Right renal cortex interstitium (tissue), 3 donors: ENCODE data around the gene DIP2C. TPM values are rescaled to one million over a fixed set of nuclear protein-coding genes. Genes with fewer than 3 reads are reported as not detected.
"Not testable (repeated sequence)": the region's sequence is repeated elsewhere in the genome, so short reads cannot be mapped to it uniquely, and the experiment has no call there.

ENCODE experiments used
- DNase-seq, 3 donors: peaks; one replicate each; pipeline ENCODE4 v3.0.0-alpha.2; 2013; ENCODE audit warnings: low read depth in 3 of 3, low spot score in 2 of 3
- polyA plus RNA-seq, 3 donors: library from polyadenylated mRNA; unstranded; fragments of 120-200 nt; gene quantifications; one replicate each; pipeline ENCODE4 v1.2.1, GENCODE V29; 2013; ENCODE audit not compliant: insufficient read length in 3 of 3

DIP2C gene
- polyA plus RNA-seq, 3 donors, result 19.2 to 22.3 (median 21.0) TPM

- DNase-seq, result no peak
Measured at GRCh38 chr10:412109-412508, 277.4 kb downstream of the DIP2C start.

GRCh38 chr10:411603-412002 is 277.9 kb downstream of the DIP2C start:
- DNase-seq, result no peak

GRCh38 chr10:409408-410040 is 279.9 kb downstream of the DIP2C start:
- no peak for DNase-seq

- DNase-seq, result no peak
Measured at GRCh38 chr10:408236-408635, 281.2 kb downstream of the DIP2C start.

- DNase-seq, result no peak
Measured at GRCh38 chr10:406976-407375, 282.5 kb downstream of the DIP2C start.

GRCh38 chr10:405648-406047 is 283.8 kb downstream of the DIP2C start:
- no peak for DNase-seq

- DNase-seq, result no peak
Measured at GRCh38 chr10:404991-405390, 284.5 kb downstream of the DIP2C start.

GRCh38 chr10:404346-404745 is 285.1 kb downstream of the DIP2C start:
- no peak for DNase-seq

GRCh38 chr10:398954-399353 is 290.5 kb downstream of the DIP2C start:
- DNase-seq, result no peak

GRCh38 chr10:397321-398068 is 292.0 kb downstream of the DIP2C start:
- DNase-seq, result no peak

- DNase-seq, result no peak
Measured at GRCh38 chr10:396535-397220, 292.8 kb downstream of the DIP2C start.

GRCh38 chr10:396107-396506 is 293.4 kb downstream of the DIP2C start:
- no peak for DNase-seq

GRCh38 chr10:395665-396064 is 293.8 kb downstream of the DIP2C start:
- DNase-seq, result no peak

GRCh38 chr10:394439-395101 is 294.9 kb downstream of the DIP2C start:
- not testable (repeated sequence) for DNase-seq

GRCh38 chr10:393787-394438 is 295.6 kb downstream of the DIP2C start:
- no peak for DNase-seq

- DNase-seq, result no peak
Measured at GRCh38 chr10:393106-393745, 296.2 kb downstream of the DIP2C start.

GRCh38 chr10:392705-393037 is 296.8 kb downstream of the DIP2C start:
- no peak for DNase-seq

GRCh38 chr10:391847-392704 is 297.4 kb downstream of the DIP2C start:
- no peak for DNase-seq

- no peak for DNase-seq
Measured at GRCh38 chr10:391305-391704, 298.2 kb downstream of the DIP2C start.
